GM12864 (cell line): ENCODE measurements around the gene FLT4.

Experiments used
- DNase-seq: peaks from one replicate; pipeline ENCODE4 v3.0.0-alpha.2; 2011; ENCODE audit warnings: low read depth
- H3K4me3 ChIP-seq: 2 replicates; pipeline ENCODE4 v1.5.1; 2011; ENCODE audit warnings: mild to moderate bottlenecking, low read depth, low read length, control low read depth
- CTCF ChIP-seq: IDR thresholded peaks from 2 replicates; pipeline ENCODE4 v1.5.1; 2011; ENCODE audit warnings: low read depth, mild to moderate bottlenecking, moderate library complexity, low read length, control low read depth, inconsistent platforms; ENCODE audit errors: missing control alignments

The FLT4 gene

DNA sequence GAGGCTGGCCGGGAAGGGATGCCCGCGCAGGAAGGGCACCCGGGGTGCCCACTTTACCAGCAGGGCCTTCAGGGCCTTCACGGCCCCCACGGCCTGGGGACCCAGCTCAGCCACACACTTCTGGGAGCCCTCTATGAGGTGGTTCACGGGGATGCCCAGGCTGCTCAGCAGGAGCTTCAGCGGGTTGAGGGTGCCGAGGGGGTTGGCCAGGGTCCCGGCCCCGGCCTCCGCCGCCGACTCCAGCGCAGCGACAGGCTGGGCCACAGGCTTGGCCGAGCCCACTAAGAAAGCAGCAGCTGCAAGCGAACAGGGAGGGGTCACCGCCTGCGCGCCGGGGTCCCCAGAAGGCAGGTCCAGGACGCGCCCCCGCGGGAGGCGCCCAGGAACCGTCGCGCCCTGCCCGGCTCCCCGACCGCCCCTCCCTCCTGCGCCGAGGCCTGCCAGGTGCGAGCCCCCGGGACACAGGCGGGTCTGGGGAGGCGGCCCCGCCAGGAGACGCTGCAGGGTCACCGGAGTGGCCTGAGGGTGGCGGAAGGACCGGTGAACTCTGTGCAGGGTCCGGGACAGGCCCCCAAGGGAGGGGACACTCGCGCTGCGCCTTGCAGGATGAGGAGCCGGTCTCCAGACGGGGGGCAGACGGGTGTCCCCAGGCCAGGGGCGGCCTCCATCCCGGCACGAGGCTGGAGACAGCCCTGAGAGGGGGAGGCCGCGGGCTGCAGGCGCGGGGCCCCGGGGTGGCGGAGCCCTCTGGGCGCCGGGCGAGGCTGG lies 58.7 kb downstream of the FLT4 start:
- no peak for DNase-seq
- no peak for TF ChIP-seq CTCF
- H3K4me3 ChIP-seq: no peak overlapping the region

DNA sequence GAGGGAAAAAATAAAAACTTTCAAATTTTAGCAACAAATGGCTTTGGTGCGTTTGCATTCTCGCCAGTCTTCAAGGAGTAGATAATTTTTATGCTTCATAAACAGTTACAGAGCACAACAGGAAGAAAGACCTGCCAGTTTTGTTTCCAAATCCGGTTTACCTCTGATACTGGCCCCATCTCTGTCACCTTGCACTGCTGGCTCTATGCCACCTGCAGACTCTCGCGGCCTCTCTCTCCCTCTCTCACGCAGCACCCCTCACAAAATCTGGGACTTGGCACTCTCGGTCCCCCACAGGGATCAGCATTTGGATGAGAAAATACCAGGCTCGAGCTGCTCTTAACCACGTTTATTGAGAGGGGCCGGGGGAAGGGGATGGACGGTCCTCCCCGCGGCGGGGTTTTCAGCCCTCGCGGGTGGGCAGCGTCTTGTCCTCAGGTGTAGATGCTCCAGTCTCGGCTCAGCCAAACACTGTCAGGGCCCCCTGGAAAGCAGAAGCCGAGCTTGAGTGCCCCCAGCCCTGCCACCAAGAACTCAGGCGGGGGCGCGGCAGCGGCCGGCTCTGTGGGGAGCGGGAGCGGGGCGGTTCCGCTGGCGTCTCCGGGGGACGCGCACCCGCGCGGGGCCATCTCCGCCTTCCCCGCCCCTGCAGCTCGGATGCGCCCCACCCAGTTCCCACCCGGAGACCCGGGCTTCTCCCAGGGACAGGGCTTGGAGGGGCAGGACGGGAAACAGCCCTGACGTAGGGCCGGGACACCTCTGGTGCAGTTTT lies 59.4 kb downstream of the FLT4 start:
- H3K4me3 ChIP-seq: no peak overlapping the region
- no peak for TF ChIP-seq CTCF
- no peak for DNase-seq

- TF ChIP-seq CTCF: no peak
- no peak for DNase-seq
- no peak overlapping the region for H3K4me3 ChIP-seq
Observed at GRCh38 chr5:180586870-180587269, 62.5 kb downstream of the FLT4 start.

GRCh38 chr5:180586204-180586603 lies 63.2 kb downstream of the FLT4 start:
- no peak for DNase-seq
- no peak for TF ChIP-seq CTCF

DNA sequence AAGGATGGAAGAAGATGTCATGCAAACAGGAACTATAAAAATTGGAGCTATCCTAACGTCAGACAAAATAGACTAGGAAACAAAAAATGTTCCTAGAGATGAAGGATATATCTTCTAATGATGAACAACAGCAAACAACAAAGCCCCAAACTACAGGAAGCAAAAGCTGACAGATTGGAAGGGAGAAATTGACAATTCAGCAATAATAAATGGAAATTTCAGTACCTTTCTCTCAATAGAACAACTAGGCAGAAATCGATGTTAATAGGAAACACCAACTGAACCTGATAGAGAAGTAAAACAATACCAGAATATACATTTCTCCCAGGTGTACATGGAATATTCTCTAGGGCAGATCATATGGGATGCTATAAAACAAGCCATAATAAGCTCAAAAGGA lies 65.7 kb downstream of the FLT4 start:
- DNase-seq: no peak
- no peak for TF ChIP-seq CTCF
- H3K4me3 ChIP-seq: no peak overlapping the region

More at GRCh38 chr5:180586204-180586603, 63.2 kb downstream of the FLT4 start:
- H3K4me3 ChIP-seq: no peak overlapping the region

- TF ChIP-seq CTCF: no peak
- H3K4me3 ChIP-seq: no peak overlapping the region
- DNase-seq: no peak
Observed at GRCh38 chr5:180580681-180581080, 68.7 kb downstream of the FLT4 start.
